Renal pelvis (tissue), 12 donors: ENCODE data around the gene TACR3. TPM values are rescaled to one million over a fixed set of nuclear protein-coding genes. Genes with fewer than 3 reads are reported as not detected.
"Not testable (repeated sequence)": the region's sequence is repeated elsewhere in the genome, so short reads cannot be mapped to it uniquely, and the experiment has no call there.

Experiments used
- DNase-seq: peaks from one replicate; pipeline ENCODE4 v3.0.0-alpha.2; 2013
- long read RNA-seq, 16 experiments: transcript quantifications; one replicate each; lab custom pipeline, GENCODE V29; 2026
- polyA plus RNA-seq, 3 donors: library from polyadenylated mRNA; unstranded; fragments of 120-200 nt; gene quantifications; one replicate each; pipeline ENCODE4 v1.2.1, GENCODE V29; 2013; ENCODE audit not compliant: insufficient read length in 3 of 3

Gene TACR3
- polyA plus RNA-seq = 1 to 10 TPM; 2.2 to 2.5 (median 2.3) TPM
- long read RNA-seq, donor 1, full-length matches to known transcripts = 1 of 1 reads
- long read RNA-seq, donor 1, partial matches to known transcripts = 0 of 1 reads
- long read RNA-seq, donor 1, other reads (novel, unspliced or antisense) = 0 of 1 reads
- long read RNA-seq, donor 2 = 0 reads
- long read RNA-seq, donor 3 = 0 reads
- long read RNA-seq, donor 4 = 0 reads
- long read RNA-seq, donor 5, full-length matches to known transcripts = 2 of 2 reads
- long read RNA-seq, donor 5, partial matches to known transcripts = 0 of 2 reads
- long read RNA-seq, donor 5, other reads (novel, unspliced or antisense) = 0 of 2 reads
- long read RNA-seq, donor 6 = 0 reads
- long read RNA-seq, donor 7 = 0 reads
- long read RNA-seq, donor 8 = 0 reads
- long read RNA-seq, donor 9 = 0 reads
- long read RNA-seq, donor 10 = 0 reads
- long read RNA-seq, donor 11 = 0 reads
- long read RNA-seq, donor 12, full-length matches to known transcripts = 2 of 2 reads
- long read RNA-seq, donor 12, partial matches to known transcripts = 0 of 2 reads
- long read RNA-seq, donor 12, other reads (novel, unspliced or antisense) = 0 of 2 reads
- long read RNA-seq, donor 13 = 0 reads
- long read RNA-seq, donor 14, full-length matches to known transcripts = 2 of 2 reads
- long read RNA-seq, donor 14, partial matches to known transcripts = 0 of 2 reads
- long read RNA-seq, donor 14, other reads (novel, unspliced or antisense) = 0 of 2 reads
- long read RNA-seq, donor 15, full-length matches to known transcripts = 1 of 1 reads
- long read RNA-seq, donor 15, partial matches to known transcripts = 0 of 1 reads
- long read RNA-seq, donor 15, other reads (novel, unspliced or antisense) = 0 of 1 reads
- long read RNA-seq, donor 16 = 0 reads

GRCh38 chr4:103719830-103720207 lies at the start of gene TACR3:
Gene TACR3, minus strand, starts transcription at chr4:103719985. Its CDS starts 310 bp downstream, at chr4:103719675.
- peak; percentile 66 for DNase-seq

DNA sequence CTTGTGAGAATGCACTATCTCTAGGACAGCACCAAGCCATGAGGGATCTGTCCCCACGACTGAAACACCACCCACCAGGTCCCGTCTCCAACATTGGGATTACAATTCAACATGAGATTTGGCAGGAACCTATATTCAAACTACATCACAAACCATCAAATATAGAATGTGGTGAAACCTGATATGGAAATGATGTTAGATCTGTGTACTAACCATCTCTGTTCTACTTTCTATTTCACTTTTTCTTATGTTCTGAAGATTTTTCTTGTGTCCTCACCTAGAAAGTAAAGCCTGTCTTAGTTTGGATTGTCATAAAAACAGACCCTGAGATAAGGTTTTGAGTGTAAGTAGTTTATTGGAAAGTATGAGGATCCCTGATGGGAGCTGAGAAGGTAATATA lies 37.8 kb upstream of the TACR3 start:
- DNase-seq = no peak

- no peak for DNase-seq
These were observed 37.0 kb upstream of the TACR3 start for GRCh38 chr4:103756741-103757140.

GRCh38 chr4:103754844-103755243 lies 35.1 kb upstream of the TACR3 start:
- DNase-seq = no peak

- no peak for DNase-seq
These were observed 34.3 kb upstream of the TACR3 start for GRCh38 chr4:103753868-103754653.

- not testable (repeated sequence) for DNase-seq
These were observed 3.4 kb upstream of the TACR3 start for GRCh38 chr4:103723150-103723549.

DNA sequence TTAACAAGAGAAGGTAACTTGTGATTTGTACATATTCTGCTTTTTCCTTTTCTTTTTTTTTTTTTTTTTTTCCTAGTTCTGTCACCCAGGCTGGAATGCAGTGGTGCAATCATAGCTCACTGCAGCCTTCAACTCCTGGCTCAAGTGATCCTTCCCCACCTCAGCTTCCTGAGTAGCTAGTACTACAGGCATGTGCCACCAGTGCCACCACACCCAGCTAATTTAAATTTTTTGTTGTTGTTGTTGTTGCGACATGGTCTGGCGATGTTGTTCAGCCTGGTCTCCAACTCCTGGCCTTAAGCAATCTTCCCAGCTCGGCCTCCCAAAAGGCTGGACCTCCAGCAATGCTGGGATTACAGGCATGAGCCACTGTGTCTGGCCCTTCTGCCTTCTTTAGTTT lies 1.5 kb upstream of the TACR3 start:
- no peak for DNase-seq

GRCh38 chr4:103720661-103721060 lies 876 bp upstream of the TACR3 start:
- no peak for DNase-seq

- peak; percentile 46 for DNase-seq
These were observed 518 bp downstream of the TACR3 start for GRCh38 chr4:103719105-103719829.

GRCh38 chr4:103692615-103693014 lies 27.2 kb downstream of the TACR3 start:
- no peak for DNase-seq

GRCh38 chr4:103673983-103674382 lies 45.8 kb downstream of the TACR3 start:
- no peak for DNase-seq

- DNase-seq = not testable (repeated sequence)
These were observed 53.0 kb downstream of the TACR3 start for GRCh38 chr4:103666764-103667163.

DNA sequence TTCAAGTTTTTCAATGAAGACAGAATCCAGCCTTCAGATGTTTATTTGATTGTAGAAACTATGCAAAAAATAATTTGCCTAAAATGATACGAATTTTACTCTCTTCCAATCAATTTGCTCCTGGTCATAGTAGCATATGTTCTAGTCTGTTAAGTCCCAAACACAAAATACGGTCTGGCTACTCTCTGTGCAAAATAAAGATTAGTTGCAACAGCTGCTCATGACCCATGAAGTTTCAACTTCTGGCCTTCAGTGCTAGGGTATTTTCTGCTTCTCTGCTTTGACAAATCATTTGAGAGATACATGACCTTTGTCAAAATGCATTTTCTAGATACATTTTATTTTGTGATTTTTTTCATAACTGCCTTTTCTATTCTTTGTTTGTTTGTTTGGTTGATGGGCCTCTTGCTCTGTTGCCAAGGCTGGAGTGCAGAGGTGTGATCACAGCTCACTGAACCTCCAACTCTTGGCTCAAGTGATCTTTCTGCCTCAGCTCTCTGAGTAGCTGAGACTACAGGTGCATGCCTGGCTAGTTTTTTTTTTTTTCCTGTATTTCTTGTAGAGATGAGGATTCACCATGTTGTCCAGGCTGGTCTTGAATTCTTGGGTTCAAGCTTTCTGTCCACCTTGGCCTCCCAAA lies 55.2 kb downstream of the TACR3 start:
- no peak for DNase-seq

DNA sequence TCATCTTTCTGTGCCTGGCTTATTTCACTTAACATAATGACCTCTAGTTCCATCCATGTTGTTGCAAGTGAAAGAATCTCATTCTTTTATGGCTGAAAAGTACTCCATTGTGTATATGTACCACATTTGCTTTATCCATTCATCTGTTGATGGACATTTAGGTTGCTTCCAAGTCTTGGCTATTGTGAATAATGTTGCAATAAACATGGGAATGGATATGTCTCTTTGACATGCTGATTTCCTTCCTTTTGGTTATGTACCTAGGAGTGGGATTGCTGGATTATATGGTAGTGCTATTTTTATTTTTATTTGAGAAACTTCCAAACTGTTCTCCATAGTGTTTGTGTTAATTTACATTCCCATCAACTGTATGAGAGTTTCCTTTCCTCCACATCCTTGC lies 71.2 kb downstream of the TACR3 start:
- DNase-seq = no peak

DNA sequence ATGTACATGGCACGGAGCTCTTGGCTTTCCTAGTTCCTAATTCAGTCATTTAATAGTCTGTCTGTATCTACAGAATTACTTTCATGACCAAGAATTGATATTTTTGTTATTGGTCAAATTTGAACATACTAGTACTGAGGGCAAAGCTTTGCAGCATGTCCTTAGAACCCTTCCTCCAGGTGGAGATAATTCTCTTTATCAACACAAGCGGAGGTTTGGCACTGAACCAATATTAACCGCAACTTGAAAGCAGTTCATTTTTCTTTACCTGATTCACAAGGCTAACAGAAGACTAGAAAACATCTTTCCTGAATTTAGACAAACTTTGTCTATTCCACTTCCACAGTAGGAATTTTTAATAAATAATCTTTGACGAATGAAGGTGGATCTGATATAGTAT lies 73.8 kb downstream of the TACR3 start:
- DNase-seq = no peak

- no peak for DNase-seq
These were observed 85.5 kb downstream of the TACR3 start for GRCh38 chr4:103634236-103634635.

DNA sequence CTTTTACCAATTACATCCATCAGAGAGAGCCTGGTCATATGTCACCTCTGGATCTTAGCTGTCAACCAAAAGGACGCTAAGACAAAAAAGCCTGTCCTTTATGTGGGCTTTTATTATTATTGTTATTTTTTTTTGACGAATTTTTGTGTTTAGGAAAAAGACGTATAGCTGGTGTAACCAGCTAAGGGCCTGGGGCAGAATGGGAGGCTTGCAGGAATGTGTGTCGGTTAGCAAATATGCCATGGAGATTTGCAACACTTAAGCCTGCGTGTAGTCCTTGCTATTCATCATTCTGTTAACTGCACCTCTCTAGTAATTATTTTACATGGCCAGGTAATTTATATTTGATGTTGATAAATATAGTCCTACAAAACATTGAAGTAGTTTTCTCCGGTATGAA lies 93.5 kb downstream of the TACR3 start:
- no peak for DNase-seq

DNA sequence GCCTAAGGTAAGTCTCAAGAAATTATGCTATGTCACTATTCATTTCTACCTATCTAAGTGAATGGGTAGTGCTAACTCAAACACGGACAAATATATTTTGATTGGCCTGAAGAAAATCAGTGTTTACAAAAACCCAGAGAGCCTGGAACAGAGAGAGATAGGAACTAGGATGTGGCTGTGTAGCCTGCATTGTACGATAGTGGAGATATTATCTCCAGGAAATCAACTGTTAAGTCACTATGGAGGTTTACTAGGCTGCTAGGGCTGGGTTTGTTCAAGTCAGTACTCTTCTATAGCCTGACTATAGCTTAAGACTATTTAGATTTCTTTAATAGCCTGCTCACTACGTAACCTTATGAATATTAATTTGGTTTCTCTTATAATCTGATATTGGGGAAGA lies 127.9 kb downstream of the TACR3 start:
- DNase-seq = no peak

- no peak for DNase-seq
These were observed 152.2 kb downstream of the TACR3 start for GRCh38 chr4:103567591-103567990.

- DNase-seq = not testable (repeated sequence)
These were observed 160.6 kb downstream of the TACR3 start for GRCh38 chr4:103559178-103559577.
